ENCODE measurements around the gene ZNF215. TPM values are rescaled to one million over a fixed set of nuclear protein-coding genes. Genes with fewer than 3 reads are reported as not detected.
A peak's percentile ranks its signal among the peaks of the same experiment; 100 is the strongest.
"Not testable (repeated sequence)": the region's sequence is repeated elsewhere in the genome, so short reads cannot be mapped to it uniquely, and the experiment has no call there.

Gene ZNF215
- total RNA-seq, 1 experiment from 2014 or later: 4.5 TPM

DNA sequence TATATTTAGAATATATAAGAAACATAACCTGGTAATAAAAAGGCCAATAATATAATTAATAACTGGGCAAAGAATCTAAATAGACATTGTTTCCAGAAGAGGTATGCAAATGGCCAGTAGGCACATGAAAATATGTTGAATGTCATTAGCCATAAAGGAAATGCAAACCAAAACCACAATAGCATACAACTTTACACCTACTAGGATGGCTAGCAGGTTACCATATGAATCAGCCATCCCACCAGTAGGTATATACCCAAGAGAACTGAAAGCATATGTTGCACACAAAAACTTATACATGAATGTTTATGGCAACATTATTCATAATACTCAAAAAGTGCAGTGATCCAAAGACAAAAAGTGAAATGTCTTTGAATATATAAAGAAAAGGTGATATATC lies 31.2 kb upstream of the ZNF215 start:
- ChIA-PET POLR2A (ENCODE audit: unreplicated experiment) (no interaction called here), CTCF (no interaction called here)
- Histone ChIP-seq H3K9ac (ENCODE audit: low read length) (no peak overlapping the region), H3K27me3 (ENCODE audit: low read length) (peaks cover 7% of the 10 kb centered on the region; the same call in 1 of the 2 replicates), H4K20me1 (ENCODE audit: low read length) (no peaks in the 10 kb centered on the region), H3F3A (ENCODE audit: low read length, unreplicated experiment) (no peaks in the 10 kb centered on the region), H3K27ac (ENCODE audit: low read length) (no peak overlapping the region), H3K4me2 (ENCODE audit: low read length) (no peak overlapping the region), H2AFZ (ENCODE audit: low read length) (no peak overlapping the region), H3K9me2 (replicated peaks; ENCODE audit: low read length) (no peaks in the 10 kb centered on the region), H3K79me2 (ENCODE audit: low read length) (no peaks in the 10 kb centered on the region), H3K9me3 (ENCODE audit: low read length) (no peaks in the 10 kb centered on the region), H3K4me1 (ENCODE audit: insufficient read depth, low read length) (no peaks in the 10 kb centered on the region), H3K36me3 (ENCODE audit: low read depth, low read length) (no peaks in the 10 kb centered on the region), H3K4me3 (ENCODE audit: low read length) (no peak overlapping the region)
- no peak for TF ChIP-seq EZH2 (IDR thresholded peaks at IDR 0.05; ENCODE audit: low read length, unreplicated experiment)
- TF ChIP-seq, protein P1, sequence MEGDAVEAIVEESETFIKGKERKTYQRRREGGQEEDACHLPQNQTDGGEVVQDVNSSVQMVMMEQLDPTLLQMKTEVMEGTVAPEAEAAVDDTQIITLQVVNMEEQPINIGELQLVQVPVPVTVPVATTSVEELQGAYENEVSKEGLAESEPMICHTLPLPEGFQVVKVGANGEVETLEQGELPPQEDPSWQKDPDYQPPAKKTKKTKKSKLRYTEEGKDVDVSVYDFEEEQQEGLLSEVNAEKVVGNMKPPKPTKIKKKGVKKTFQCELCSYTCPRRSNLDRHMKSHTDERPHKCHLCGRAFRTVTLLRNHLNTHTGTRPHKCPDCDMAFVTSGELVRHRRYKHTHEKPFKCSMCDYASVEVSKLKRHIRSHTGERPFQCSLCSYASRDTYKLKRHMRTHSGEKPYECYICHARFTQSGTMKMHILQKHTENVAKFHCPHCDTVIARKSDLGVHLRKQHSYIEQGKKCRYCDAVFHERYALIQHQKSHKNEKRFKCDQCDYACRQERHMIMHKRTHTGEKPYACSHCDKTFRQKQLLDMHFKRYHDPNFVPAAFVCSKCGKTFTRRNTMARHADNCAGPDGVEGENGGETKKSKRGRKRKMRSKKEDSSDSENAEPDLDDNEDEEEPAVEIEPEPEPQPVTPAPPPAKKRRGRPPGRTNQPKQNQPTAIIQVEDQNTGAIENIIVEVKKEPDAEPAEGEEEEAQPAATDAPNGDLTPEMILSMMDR (conservative IDR thresholded peaks at IDR 0.05; ENCODE audit: low read depth, low read length): no peak
- no peak for TF ChIP-seq EZH2phosphoT487 (IDR thresholded peaks at IDR 0.05; ENCODE audit: borderline replicate concordance, low read length)
- ATAC-seq (no peak), DNase-seq (no peak)
- intact Hi-C loops (cut with micrococcal nuclease): no loop called here
- no TSS peak for BruUV-seq (replicated peaks)

DNA sequence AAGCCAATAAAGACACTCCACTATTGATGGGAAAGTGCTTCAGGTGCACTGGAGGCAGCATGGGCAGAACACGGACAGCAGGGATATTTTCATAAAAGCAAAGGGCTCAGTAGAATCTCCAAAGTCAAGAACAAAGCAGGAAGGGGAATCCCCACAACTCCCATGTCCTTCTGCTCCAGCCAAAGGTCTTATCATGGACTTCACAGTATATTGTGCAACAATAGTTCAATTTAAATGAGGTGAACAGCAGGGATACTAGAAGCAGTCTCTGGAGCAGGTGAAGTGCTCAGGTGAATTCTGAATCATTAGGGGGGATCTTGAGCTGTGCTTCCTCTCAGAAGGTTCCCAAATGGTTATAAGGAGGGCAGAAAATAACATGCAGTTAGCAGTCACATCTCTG lies 27.3 kb upstream of the ZNF215 start:
- Histone ChIP-seq H2AFZ (ENCODE audit: low read length) (no peak overlapping the region), H3K79me2 (ENCODE audit: low read length) (no peaks in the 10 kb centered on the region), H3F3A (ENCODE audit: low read length, unreplicated experiment) (no peaks in the 10 kb centered on the region), H3K9ac (ENCODE audit: low read length) (no peak overlapping the region), H3K27me3 (ENCODE audit: low read length) (peaks cover 7% of the 10 kb centered on the region; the same call in 1 of the 2 replicates), H3K9me3 (ENCODE audit: low read length) (no peaks in the 10 kb centered on the region), H3K9me2 (replicated peaks; ENCODE audit: low read length) (no peaks in the 10 kb centered on the region), H3K36me3 (ENCODE audit: low read depth, low read length) (no peaks in the 10 kb centered on the region), H3K27ac (ENCODE audit: low read length) (no peak overlapping the region), H4K20me1 (ENCODE audit: low read length) (no peaks in the 10 kb centered on the region), H3K4me1 (ENCODE audit: insufficient read depth, low read length) (no peaks in the 10 kb centered on the region), H3K4me3 (ENCODE audit: low read length) (no peak overlapping the region), H3K4me2 (ENCODE audit: low read length) (no peak overlapping the region)
- ATAC-seq (no peak), DNase-seq (no peak)
- CTCF ChIA-PET: no interaction called here
- no TSS peak for BruUV-seq (replicated peaks)
- TF ChIP-seq EZH2phosphoT487 (IDR thresholded peaks at IDR 0.05; ENCODE audit: borderline replicate concordance, low read length): no peak
- POLR2A ChIA-PET (ENCODE audit: unreplicated experiment): no interaction called here
- intact Hi-C loops (cut with micrococcal nuclease): no loop called here

DNA sequence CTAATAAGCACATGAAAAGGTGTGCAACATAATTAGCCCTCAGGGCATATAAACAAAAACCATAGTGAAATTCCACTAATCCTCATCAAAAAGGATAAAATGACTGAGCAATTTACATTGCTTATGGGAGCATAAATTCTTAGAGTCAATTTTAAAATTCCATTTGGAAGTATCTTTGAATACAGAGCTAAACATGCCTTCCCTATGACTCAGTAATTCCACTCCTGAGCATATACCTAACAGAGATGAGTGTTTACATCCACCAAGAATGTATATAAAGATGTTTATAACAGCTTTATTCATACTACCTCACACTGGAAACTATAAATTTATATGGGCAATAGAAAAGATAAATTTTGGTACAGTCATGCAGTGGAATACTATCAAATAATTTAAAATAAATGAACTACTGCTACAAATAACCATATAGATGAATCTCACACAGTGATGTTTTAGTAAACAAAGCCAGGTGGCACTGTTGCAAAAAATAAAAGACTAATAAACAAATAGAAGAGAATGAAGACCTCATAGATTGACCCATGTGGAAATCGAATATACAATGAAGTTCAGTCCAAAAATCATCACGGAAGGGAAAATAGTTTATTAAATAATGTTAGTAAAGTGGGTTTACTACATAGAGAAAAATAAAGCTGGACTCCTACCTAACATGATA lies 25.8 kb upstream of the ZNF215 start:
- H3K9ac ChIP-seq (ENCODE audit: low read length): no peak overlapping the region
- H3K27me3 ChIP-seq (ENCODE audit: low read length): peaks cover 7% of the 10 kb centered on the region; the same call in 1 of the 2 replicates
- ATAC-seq (peak; percentile 37; the same call in 1 of the 2 replicates), DNase-seq (peak; percentile 30)
- BruUV-seq (replicated peaks): no TSS peak
- ChIA-PET POLR2A (ENCODE audit: unreplicated experiment) (no interaction called here), CTCF (no interaction called here)
- H3F3A ChIP-seq (ENCODE audit: low read length, unreplicated experiment): no peaks in the 10 kb centered on the region
- H3K4me3 ChIP-seq (ENCODE audit: low read length): no peak overlapping the region
- TF ChIP-seq, protein P1 (conservative IDR thresholded peaks at IDR 0.05; ENCODE audit: low read depth, low read length): peak; percentile 43; the same call in 1 of the 2 replicates
- TF ChIP-seq EZH2 (IDR thresholded peaks at IDR 0.05; ENCODE audit: low read length, unreplicated experiment): no peak
- H3K79me2 ChIP-seq (ENCODE audit: low read length): no peaks in the 10 kb centered on the region
- H2AFZ ChIP-seq (ENCODE audit: low read length): no peak overlapping the region
- H3K36me3 ChIP-seq (ENCODE audit: low read depth, low read length): no peaks in the 10 kb centered on the region
- no peak overlapping the region for H3K4me2 ChIP-seq (ENCODE audit: low read length)
- H3K4me1 ChIP-seq (ENCODE audit: insufficient read depth, low read length): no peaks in the 10 kb centered on the region
- intact Hi-C loops (cut with micrococcal nuclease): no loop called here
- no peak overlapping the region for H3K27ac ChIP-seq (ENCODE audit: low read length)
- H4K20me1 ChIP-seq (ENCODE audit: low read length): no peaks in the 10 kb centered on the region
- H3K9me3 ChIP-seq (ENCODE audit: low read length): no peaks in the 10 kb centered on the region
- no peaks in the 10 kb centered on the region for H3K9me2 ChIP-seq (replicated peaks; ENCODE audit: low read length)

DNA sequence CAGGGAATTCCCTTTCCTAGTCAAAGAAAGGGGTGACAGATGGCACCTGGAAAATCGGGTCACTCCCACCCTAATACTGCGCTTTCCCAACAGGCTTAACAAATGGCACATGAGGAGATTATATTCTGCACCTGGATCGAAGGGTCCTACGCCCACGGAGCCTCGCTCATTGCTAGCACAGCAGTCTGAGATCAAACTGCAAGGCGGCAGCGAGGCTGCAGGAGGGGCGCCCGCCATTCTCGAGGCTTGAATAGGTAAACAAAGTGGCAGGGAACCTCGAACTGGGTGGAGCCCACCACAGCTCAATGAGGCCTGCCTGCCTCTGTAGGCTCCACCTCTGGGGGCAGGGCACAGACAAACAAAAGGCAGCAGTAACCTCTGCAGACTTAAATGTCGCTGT lies 21.4 kb upstream of the ZNF215 start:
- H3K27ac ChIP-seq (ENCODE audit: low read length); H4K20me1 ChIP-seq (ENCODE audit: low read length); H3K36me3 ChIP-seq (ENCODE audit: low read depth, low read length); H3K9me2 ChIP-seq (replicated peaks; ENCODE audit: low read length); intact Hi-C loops (cut with micrococcal nuclease); H3K9ac ChIP-seq (ENCODE audit: low read length); ATAC-seq; H3K4me2 ChIP-seq (ENCODE audit: low read length); H2AFZ ChIP-seq (ENCODE audit: low read length); H3F3A ChIP-seq (ENCODE audit: low read length, unreplicated experiment); H3K9me3 ChIP-seq (ENCODE audit: low read length); H3K4me3 ChIP-seq (ENCODE audit: low read length); H3K27me3 ChIP-seq (ENCODE audit: low read length); BruUV-seq (replicated peaks); DNase-seq; H3K79me2 ChIP-seq (ENCODE audit: low read length); CTCF ChIA-PET; POLR2A ChIA-PET (ENCODE audit: unreplicated experiment); H3K4me1 ChIP-seq (ENCODE audit: insufficient read depth, low read length): not testable (repeated sequence)

Measured in PC-3 (cell line).